Neural progenitor cell (in vitro differentiated cells): ENCODE results near the gene RNASE4. TPM values are rescaled to one million over a fixed set of nuclear protein-coding genes. Genes with fewer than 3 reads are reported as not detected.

ENCODE experiments used
- DNase-seq: peaks from one replicate; pipeline ENCODE4 v3.0.0-alpha.2; 2016; ENCODE audit warnings: low spot score
- H2AFZ ChIP-seq: fragments of 200-600 bp; sonication (generic); replicated peaks from 2 replicates; pipeline ENCODE4 v1.6.1; 2016; ENCODE audit warnings: antibody characterized with exemption
- H3F3A ChIP-seq: fragments of 200-600 bp; sonication (generic); 2 replicates; pipeline ENCODE4 v1.6.1; 2016; ENCODE audit warnings: antibody characterized with exemption, low read depth
- H3K27ac ChIP-seq: fragments of 200-600 bp; sonication (generic); 2 replicates; pipeline ENCODE4 v1.5.1; 2016; ENCODE audit warnings: mild to moderate bottlenecking
- H3K27me3 ChIP-seq: fragments of 200-600 bp; sonication (generic); 2 replicates; pipeline ENCODE4 v1.6.1; 2016; ENCODE audit warnings: mild to moderate bottlenecking, moderate library complexity
- H3K36me3 ChIP-seq: fragments of 200-600 bp; sonication (generic); 2 replicates; pipeline ENCODE4 v1.5.1; 2016
- H3K4me1 ChIP-seq: fragments of 200-600 bp; sonication (generic); 2 replicates; pipeline ENCODE4 v1.6.1; 2016; ENCODE audit warnings: mixed run types
- H3K4me2 ChIP-seq: fragments of 200-600 bp; sonication (generic); 2 replicates; pipeline ENCODE4 v1.6.1; 2016
- H3K4me3 ChIP-seq: fragments of 200-600 bp; sonication (generic); 2 replicates; pipeline ENCODE4 v1.5.1; 2016
- H3K79me2 ChIP-seq: fragments of 200-600 bp; sonication (generic); 2 replicates; pipeline ENCODE4 v1.6.1; 2016; ENCODE audit warnings: low read depth
- H3K9ac ChIP-seq: fragments of 200-600 bp; sonication (generic); 2 replicates; pipeline ENCODE4 v1.6.1; 2016
- H3K9me3 ChIP-seq: fragments of 200-600 bp; sonication (generic); 2 replicates; pipeline ENCODE4 v1.5.1; 2016; ENCODE audit warnings: low read depth
- H4K20me1 ChIP-seq: fragments of 200-600 bp; sonication (generic); 2 replicates; pipeline ENCODE4 v1.6.1; 2016; ENCODE audit warnings: low read depth
- H3K27ac Mint-ChIP-seq: 3 replicates; pipeline ENCODE4 v1.8.0; 2021; ENCODE audit warnings: mixed read lengths
- H3K27me3 Mint-ChIP-seq: 2 replicates; pipeline ENCODE4 v1.8.0; 2022; ENCODE audit warnings: low read depth, mild to moderate bottlenecking, inconsistent platforms, moderate library complexity, mixed read lengths; ENCODE audit not compliant: insufficient read depth
- H3K36me3 Mint-ChIP-seq: 3 replicates; pipeline ENCODE4 v1.8.0; 2021; ENCODE audit warnings: mixed read lengths
- H3K4me1 Mint-ChIP-seq: 3 replicates; pipeline ENCODE4 v1.8.0; 2021; ENCODE audit warnings: mixed read lengths
- H3K4me3 Mint-ChIP-seq: 3 replicates; pipeline ENCODE4 v1.8.0; 2021; ENCODE audit warnings: mild to moderate bottlenecking, moderate library complexity, mixed read lengths
- H3K9me3 Mint-ChIP-seq: 3 replicates; pipeline ENCODE4 v1.8.0; 2020; ENCODE audit warnings: mixed read lengths
- EZH2 ChIP-seq: fragments of 200-600 bp; sonication (generic); IDR thresholded peaks from 2 replicates; pipeline ENCODE4 v1.6.1; 2017; ENCODE audit warnings: antibody characterized with exemption, mild to moderate bottlenecking, moderate library complexity
- EZH2phosphoT487 ChIP-seq: fragments of 200-600 bp; sonication (generic); IDR thresholded peaks from 2 replicates; pipeline ENCODE4 v1.6.1; 2017; ENCODE audit warnings: antibody characterized with exemption
- total RNA-seq: library from RNA; depleted of rRNA; stranded (reverse); fragments of >200 nt; gene quantifications from 2 replicates; pipeline ENCODE4 v1.2.3, GENCODE V29; 2015; ENCODE audit warnings: low replicate concordance
- TF ChIP-seq, protein P1 (sequence below): fragments of 200-600 bp; sonication (generic); IDR thresholded peaks from 2 replicates; pipeline ENCODE4 v1.5.1; 2017; ENCODE audit warnings: antibody characterized with exemption, mild to moderate bottlenecking

RNASE4 gene
- total RNA-seq, 1 donor from 2014 or later = 2.1 TPM

DNA sequence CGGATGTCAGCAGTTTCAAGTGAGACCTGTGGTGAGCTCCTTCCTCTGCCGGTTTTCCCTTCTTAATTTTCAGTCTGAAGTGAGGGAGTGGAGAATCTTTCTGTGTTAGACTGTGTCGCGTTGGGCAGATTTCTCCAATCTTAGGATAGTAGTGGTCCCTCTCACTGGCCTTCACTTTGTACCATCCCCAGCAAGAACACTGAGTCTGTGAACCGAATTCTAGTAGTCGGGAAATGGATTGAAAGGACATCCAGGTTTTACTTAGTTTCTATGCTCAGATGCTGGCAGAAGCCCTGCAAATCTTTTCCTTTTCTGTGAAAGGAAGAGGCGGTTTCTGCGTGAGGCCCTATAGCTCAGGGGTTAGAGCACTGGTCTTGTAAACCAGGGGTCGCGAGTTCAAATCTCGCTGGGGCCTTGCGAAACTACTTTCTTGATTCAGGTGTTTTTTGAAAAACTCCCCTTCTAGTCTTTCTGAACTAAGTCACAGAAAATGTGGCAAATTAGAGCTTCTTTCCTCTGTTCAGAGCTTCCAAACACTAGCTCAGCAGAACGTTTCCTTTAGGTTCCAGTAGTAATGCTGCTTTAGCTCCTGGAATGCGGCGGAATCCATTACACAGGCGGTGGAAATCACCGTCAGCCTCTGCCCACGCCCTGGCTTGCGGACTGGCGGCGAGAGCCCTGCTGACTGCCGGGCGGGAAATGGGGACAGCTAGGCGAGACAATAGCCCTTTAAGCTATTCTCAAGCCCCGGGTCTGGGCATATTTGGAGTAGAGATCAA is 2.8 kb upstream of the RNASE4 start:
- Histone ChIP-seq H3K27me3 (peaks cover 18% of the 10 kb centered on the region), H3K79me2 (no peaks in the 10 kb centered on the region), H3K4me1 (peaks cover 8% of the 10 kb centered on the region), H3K36me3 (no peaks in the 10 kb centered on the region), H3K4me3 (peak overlapping the region; percentile 77), H2AFZ (peak overlapping the region; percentile 91), H3K4me2 (peak overlapping the region; percentile 87), H4K20me1 (no peaks in the 10 kb centered on the region), H3K9me3 (no peaks in the 10 kb centered on the region), H3F3A (peaks cover 53% of the 10 kb centered on the region), H3K27ac (no peak overlapping the region), H3K9ac (no peak overlapping the region)
- peaks cover 7% of the 10 kb centered on the region for H3K27me3 Mint-ChIP-seq
- TF ChIP-seq, protein P1, sequence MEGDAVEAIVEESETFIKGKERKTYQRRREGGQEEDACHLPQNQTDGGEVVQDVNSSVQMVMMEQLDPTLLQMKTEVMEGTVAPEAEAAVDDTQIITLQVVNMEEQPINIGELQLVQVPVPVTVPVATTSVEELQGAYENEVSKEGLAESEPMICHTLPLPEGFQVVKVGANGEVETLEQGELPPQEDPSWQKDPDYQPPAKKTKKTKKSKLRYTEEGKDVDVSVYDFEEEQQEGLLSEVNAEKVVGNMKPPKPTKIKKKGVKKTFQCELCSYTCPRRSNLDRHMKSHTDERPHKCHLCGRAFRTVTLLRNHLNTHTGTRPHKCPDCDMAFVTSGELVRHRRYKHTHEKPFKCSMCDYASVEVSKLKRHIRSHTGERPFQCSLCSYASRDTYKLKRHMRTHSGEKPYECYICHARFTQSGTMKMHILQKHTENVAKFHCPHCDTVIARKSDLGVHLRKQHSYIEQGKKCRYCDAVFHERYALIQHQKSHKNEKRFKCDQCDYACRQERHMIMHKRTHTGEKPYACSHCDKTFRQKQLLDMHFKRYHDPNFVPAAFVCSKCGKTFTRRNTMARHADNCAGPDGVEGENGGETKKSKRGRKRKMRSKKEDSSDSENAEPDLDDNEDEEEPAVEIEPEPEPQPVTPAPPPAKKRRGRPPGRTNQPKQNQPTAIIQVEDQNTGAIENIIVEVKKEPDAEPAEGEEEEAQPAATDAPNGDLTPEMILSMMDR = no peak
- TF ChIP-seq EZH2 = peak; percentile 57
- H3K36me3 Mint-ChIP-seq = no peaks in the 10 kb centered on the region
- no peak overlapping the region for H3K4me3 Mint-ChIP-seq
- H3K9me3 Mint-ChIP-seq = peaks cover 7% of the 10 kb centered on the region
- peak; percentile 91 for DNase-seq
- peaks cover 21% of the 10 kb centered on the region for H3K4me1 Mint-ChIP-seq
- no peak overlapping the region for H3K27ac Mint-ChIP-seq

DNA sequence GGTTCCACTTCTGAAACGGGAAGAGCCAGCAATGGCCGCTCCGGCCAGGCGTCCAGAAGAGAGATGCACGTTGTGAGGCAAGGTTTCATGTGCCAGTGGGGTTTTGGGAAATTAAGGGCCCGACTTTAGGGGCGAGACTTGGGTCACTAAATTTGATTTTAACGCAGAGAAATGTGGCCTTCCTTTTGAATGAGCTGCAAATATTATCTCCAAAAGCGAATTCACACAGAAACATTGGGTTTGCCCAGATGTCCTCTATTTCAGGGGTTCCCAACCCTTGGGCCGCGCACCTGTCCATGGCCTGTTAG is 2.3 kb upstream of the RNASE4 start:
- peaks cover 21% of the 10 kb centered on the region for H3K4me1 Mint-ChIP-seq
- peaks cover 53% of the 10 kb centered on the region for H3F3A ChIP-seq
- H3K9ac ChIP-seq = no peak overlapping the region
- H3K4me2 ChIP-seq = peak overlapping the region; percentile 87
- no peaks in the 10 kb centered on the region for H3K36me3 Mint-ChIP-seq
- TF ChIP-seq, protein P1 = no peak
- TF ChIP-seq EZH2 (no peak), EZH2phosphoT487 (no peak)
- H3K9me3 Mint-ChIP-seq = peaks cover 7% of the 10 kb centered on the region
- peaks cover 8% of the 10 kb centered on the region for H3K4me1 ChIP-seq
- peaks cover 7% of the 10 kb centered on the region for H3K27me3 Mint-ChIP-seq
- DNase-seq = no peak
- no peaks in the 10 kb centered on the region for H3K79me2 ChIP-seq
- H3K27ac Mint-ChIP-seq = no peak overlapping the region
- no peak overlapping the region for H3K4me3 Mint-ChIP-seq
- no peak overlapping the region for H3K27ac ChIP-seq
- H2AFZ ChIP-seq = peak overlapping the region; percentile 91
- no peaks in the 10 kb centered on the region for H3K9me3 ChIP-seq
- H3K4me3 ChIP-seq = peak overlapping the region; percentile 77
- peaks cover 18% of the 10 kb centered on the region for H3K27me3 ChIP-seq
- no peaks in the 10 kb centered on the region for H4K20me1 ChIP-seq
- H3K36me3 ChIP-seq = no peaks in the 10 kb centered on the region

DNA sequence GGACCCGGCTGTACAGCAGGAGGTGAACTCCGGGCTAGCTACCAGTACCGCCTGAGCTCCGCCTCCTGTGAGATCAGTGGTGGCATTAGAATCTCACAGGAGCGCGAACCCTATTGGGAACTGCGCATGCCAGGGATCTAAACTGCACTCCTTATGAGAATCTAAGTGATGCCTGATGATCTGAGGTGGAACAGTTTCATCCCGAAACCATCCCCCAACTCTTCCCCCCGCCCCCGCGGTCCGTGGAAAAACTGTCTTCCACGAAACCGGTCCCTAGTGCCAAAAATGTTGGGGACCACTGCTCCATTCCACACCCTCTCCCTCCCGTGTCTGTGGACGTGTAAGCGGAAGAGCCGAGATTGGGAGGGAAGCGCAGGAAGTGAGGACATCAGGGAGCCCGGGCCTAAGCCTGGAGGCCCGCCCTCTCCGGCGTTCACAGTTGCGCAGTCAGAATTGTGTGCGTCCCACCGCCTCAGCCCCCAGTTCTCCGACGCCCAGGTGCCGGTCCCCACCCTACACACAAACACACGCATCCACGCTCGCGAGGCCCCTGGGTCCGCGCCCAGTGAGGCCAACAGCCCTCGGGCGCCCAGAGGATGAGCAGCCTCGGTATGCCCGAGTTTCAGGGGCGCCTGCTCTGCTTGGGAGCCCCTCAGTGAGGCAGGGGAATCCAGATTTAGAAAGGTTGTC is 1.8 kb upstream of the RNASE4 start:
- H3K4me2 ChIP-seq = peak overlapping the region; percentile 87
- H3K79me2 ChIP-seq = no peaks in the 10 kb centered on the region
- no peaks in the 10 kb centered on the region for H3K36me3 ChIP-seq
- Mint-ChIP-seq H3K4me3 (no peak overlapping the region), H3K27me3 (peaks cover 7% of the 10 kb centered on the region), H3K4me1 (peaks cover 21% of the 10 kb centered on the region), H3K27ac (no peak overlapping the region), H3K9me3 (peaks cover 7% of the 10 kb centered on the region), H3K36me3 (no peaks in the 10 kb centered on the region)
- no peak for TF ChIP-seq EZH2phosphoT487
- peaks cover 18% of the 10 kb centered on the region for H3K27me3 ChIP-seq
- DNase-seq = peak; percentile 86
- H3K9ac ChIP-seq = peak overlapping the region; percentile 57
- peak overlapping the region; percentile 68 for H3K27ac ChIP-seq
- H3K9me3 ChIP-seq = no peaks in the 10 kb centered on the region
- peaks cover 8% of the 10 kb centered on the region for H3K4me1 ChIP-seq
- H4K20me1 ChIP-seq = no peaks in the 10 kb centered on the region
- peak overlapping the region; percentile 77 for H3K4me3 ChIP-seq
- H3F3A ChIP-seq = peaks cover 53% of the 10 kb centered on the region
- H2AFZ ChIP-seq = peak overlapping the region; percentile 91
